ENCODE measurements around the gene LTBP4.
A peak's percentile ranks its signal among the peaks of the same experiment; 100 is the strongest.

LTBP4 gene

GRCh38 chr19:40667602-40668001 is 66.4 kb downstream of the LTBP4 start:
- DNase-seq (ENCODE audit: low spot score in 2 of 2) (no peak), ATAC-seq (no peak)
- H3K4me1 Mint-ChIP-seq, result peaks cover 26% of the 10 kb centered on the region
- peaks cover 25% of the 10 kb centered on the region for H3K36me3 Mint-ChIP-seq
- no peak overlapping the region for H3K27ac Mint-ChIP-seq
- H3K4me3 Mint-ChIP-seq, result no peak overlapping the region
- H3K9me3 Mint-ChIP-seq, result no peaks in the 10 kb centered on the region

- Mint-ChIP-seq H3K27ac (peak overlapping the region; percentile 54), H3K9me3 (no peaks in the 10 kb centered on the region), H3K36me3 (peaks cover 13% of the 10 kb centered on the region), H3K4me3 (no peak overlapping the region), H3K4me1 (peaks cover 11% of the 10 kb centered on the region)
- DNase-seq (ENCODE audit: low spot score in 2 of 2) (no peak), ATAC-seq (no peak)
Measured at GRCh38 chr19:40668991-40669614, 67.9 kb downstream of the LTBP4 start.

- Mint-ChIP-seq H3K4me1 (peaks cover 7% of the 10 kb centered on the region), H3K9me3 (no peaks in the 10 kb centered on the region), H3K27ac (no peak overlapping the region), H3K36me3 (peaks cover 24% of the 10 kb centered on the region), H3K4me3 (no peak overlapping the region)
- ATAC-seq, result no peak
- DNase-seq (ENCODE audit: low spot score in 2 of 2), result no peak
Measured at GRCh38 chr19:40671404-40671803, 70.2 kb downstream of the LTBP4 start.

GRCh38 chr19:40672038-40672437 is 70.9 kb downstream of the LTBP4 start:
- H3K9me3 Mint-ChIP-seq, result no peaks in the 10 kb centered on the region
- ATAC-seq (no peak), DNase-seq (ENCODE audit: low spot score in 2 of 2) (no peak)
- H3K4me1 Mint-ChIP-seq, result peaks cover under 1% of the 10 kb centered on the region
- peaks cover 31% of the 10 kb centered on the region for H3K36me3 Mint-ChIP-seq
- H3K4me3 Mint-ChIP-seq, result no peak overlapping the region
- H3K27ac Mint-ChIP-seq, result no peak overlapping the region

GRCh38 chr19:40672573-40673299 is 71.6 kb downstream of the LTBP4 start:
- Mint-ChIP-seq H3K4me3 (no peak overlapping the region), H3K27ac (no peak overlapping the region), H3K36me3 (peaks cover 38% of the 10 kb centered on the region), H3K9me3 (no peaks in the 10 kb centered on the region), H3K4me1 (no peaks in the 10 kb centered on the region)
- no peak for ATAC-seq
- no peak for DNase-seq (ENCODE audit: low spot score in 2 of 2)

GRCh38 chr19:40673397-40673796 is 72.2 kb downstream of the LTBP4 start:
- H3K4me1 Mint-ChIP-seq, result no peaks in the 10 kb centered on the region
- no peaks in the 10 kb centered on the region for H3K9me3 Mint-ChIP-seq
- no peak overlapping the region for H3K4me3 Mint-ChIP-seq
- peaks cover 44% of the 10 kb centered on the region for H3K36me3 Mint-ChIP-seq
- DNase-seq (ENCODE audit: low spot score in 2 of 2) (no peak), ATAC-seq (peak; percentile 39)
- H3K27ac Mint-ChIP-seq, result no peak overlapping the region

- H3K4me1 Mint-ChIP-seq, result no peaks in the 10 kb centered on the region
- no peaks in the 10 kb centered on the region for H3K9me3 Mint-ChIP-seq
- ATAC-seq (no peak), DNase-seq (ENCODE audit: low spot score in 2 of 2) (no peak)
- H3K36me3 Mint-ChIP-seq, result peaks cover 47% of the 10 kb centered on the region
- no peak overlapping the region for H3K4me3 Mint-ChIP-seq
- H3K27ac Mint-ChIP-seq, result no peak overlapping the region
Measured at GRCh38 chr19:40674291-40674690, 73.1 kb downstream of the LTBP4 start.

- H3K4me1 Mint-ChIP-seq, result no peaks in the 10 kb centered on the region
- peaks cover 47% of the 10 kb centered on the region for H3K36me3 Mint-ChIP-seq
- DNase-seq (ENCODE audit: low spot score in 2 of 2) (no peak), ATAC-seq (no peak)
- no peak overlapping the region for H3K27ac Mint-ChIP-seq
- H3K4me3 Mint-ChIP-seq, result no peak overlapping the region
- H3K9me3 Mint-ChIP-seq, result no peaks in the 10 kb centered on the region
Measured at GRCh38 chr19:40677156-40677555, 76.0 kb downstream of the LTBP4 start.
